Nephron (organoid): ENCODE results near the gene HAUS3.
"Not testable (repeated sequence)": the region's sequence is repeated elsewhere in the genome, so short reads cannot be mapped to it uniquely, and the experiment has no call there.

ENCODE experiments used
- H3K27ac Mint-ChIP-seq, 3 experiments: 2 replicates each; pipeline ENCODE4 v1.8.0; 2020; ENCODE audit warnings: mixed read lengths in 3 of 3, mild to moderate bottlenecking in 2 of 3, moderate library complexity in 1 of 3
- H3K27me3 Mint-ChIP-seq: 2 replicates; pipeline ENCODE4 v1.8.0; 2021; ENCODE audit warnings: low read depth, mild to moderate bottlenecking, moderate library complexity, mixed read lengths
- H3K36me3 Mint-ChIP-seq: 2 replicates; pipeline ENCODE4 v1.8.0; 2020; ENCODE audit warnings: low read depth, mixed read lengths
- H3K4me1 Mint-ChIP-seq: 2 replicates; pipeline ENCODE4 v1.8.0; 2020; ENCODE audit warnings: mixed read lengths
- H3K4me3 Mint-ChIP-seq, 3 experiments: 2 replicates each; pipeline ENCODE4 v1.8.0; 2020; ENCODE audit warnings: mild to moderate bottlenecking in 3 of 3, mixed read lengths in 3 of 3, moderate library complexity in 2 of 3
- H3K9me3 Mint-ChIP-seq: 2 replicates; pipeline ENCODE4 v1.8.0; 2020; ENCODE audit warnings: mixed read lengths
- CTCF ChIP-seq, 3 experiments: fragments of 200-600 bp; sonication (generic); IDR thresholded peaks; one replicate each; pipeline ENCODE4 v1.5.0; 2021; ENCODE audit warnings: antibody characterized with exemption in 3 of 3; ENCODE audit not compliant: unreplicated experiment in 3 of 3

Gene HAUS3

GRCh38 chr4:2219233-2219760 lies 22.6 kb downstream of the HAUS3 start:
- Mint-ChIP-seq H3K36me3 (no peaks in the 10 kb centered on the region), H3K4me1 (peaks cover 5% of the 10 kb centered on the region), H3K27me3 (no peaks in the 10 kb centered on the region), H3K9me3 (no peaks in the 10 kb centered on the region), H3K4me3 (no peak overlapping the region), H3K27ac (no peak overlapping the region)
- no peak for TF ChIP-seq CTCF (IDR thresholded peaks at IDR 0.05; ENCODE audit: unreplicated experiment in 3 of 3)

DNA sequence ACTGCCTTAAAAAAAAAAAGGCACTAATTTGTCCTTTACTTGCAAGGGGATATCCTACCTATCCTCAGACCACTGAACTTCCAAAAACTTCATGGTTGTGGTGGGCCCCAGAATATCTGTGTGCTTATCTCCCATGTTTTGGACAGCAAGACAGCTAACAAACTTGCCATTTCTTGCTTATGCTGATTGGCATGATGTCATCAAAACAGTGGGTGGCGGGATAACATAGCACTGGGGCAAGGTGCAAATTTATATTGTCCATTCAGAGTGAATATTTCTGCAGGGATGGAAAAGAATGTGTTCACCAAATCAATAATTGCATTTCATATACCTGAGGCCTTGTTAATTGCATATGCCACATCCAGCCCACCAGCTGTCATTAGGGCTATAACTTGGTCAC lies 23.5 kb downstream of the HAUS3 start:
- Mint-ChIP-seq H3K27ac (no peak overlapping the region), H3K4me1 (peaks cover 5% of the 10 kb centered on the region), H3K27me3 (no peaks in the 10 kb centered on the region), H3K36me3 (no peaks in the 10 kb centered on the region), H3K9me3 (no peaks in the 10 kb centered on the region), H3K4me3 (no peak overlapping the region)
- TF ChIP-seq CTCF (IDR thresholded peaks at IDR 0.05; ENCODE audit: unreplicated experiment in 3 of 3): no peak

GRCh38 chr4:2217726-2218125 lies 24.2 kb downstream of the HAUS3 start:
- no peaks in the 10 kb centered on the region for H3K36me3 Mint-ChIP-seq
- H3K27ac Mint-ChIP-seq: no peak overlapping the region
- H3K4me3 Mint-ChIP-seq: no peak overlapping the region
- TF ChIP-seq CTCF (IDR thresholded peaks at IDR 0.05; ENCODE audit: unreplicated experiment in 3 of 3): no peak
- no peaks in the 10 kb centered on the region for H3K27me3 Mint-ChIP-seq
- no peaks in the 10 kb centered on the region for H3K9me3 Mint-ChIP-seq
- H3K4me1 Mint-ChIP-seq: peaks cover 3% of the 10 kb centered on the region

DNA sequence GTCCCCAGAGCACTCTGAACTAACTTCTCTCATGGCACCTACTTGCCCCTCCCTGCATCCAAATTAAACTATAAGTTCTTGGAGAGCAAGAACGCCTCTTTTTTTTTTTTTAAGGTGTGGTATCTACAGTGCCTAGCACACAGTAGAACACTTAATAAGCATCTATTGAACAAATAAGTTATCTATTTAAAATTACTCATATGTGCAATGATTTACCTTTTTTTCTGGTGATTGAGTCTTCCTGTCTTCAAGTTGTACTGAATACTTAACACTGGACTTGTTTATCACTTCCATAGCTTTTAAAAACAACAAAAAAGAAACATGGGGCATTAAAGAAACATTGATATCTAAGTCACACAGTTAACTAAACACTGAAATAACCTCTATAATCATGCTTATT lies 29.1 kb downstream of the HAUS3 start:
- H3K27me3 Mint-ChIP-seq: no peaks in the 10 kb centered on the region
- no peak for TF ChIP-seq CTCF (IDR thresholded peaks at IDR 0.05; ENCODE audit: unreplicated experiment in 3 of 3)
- no peaks in the 10 kb centered on the region for H3K4me1 Mint-ChIP-seq
- H3K36me3 Mint-ChIP-seq: no peaks in the 10 kb centered on the region
- no peak overlapping the region for H3K27ac Mint-ChIP-seq
- H3K9me3 Mint-ChIP-seq: no peaks in the 10 kb centered on the region
- no peak overlapping the region for H3K4me3 Mint-ChIP-seq

DNA sequence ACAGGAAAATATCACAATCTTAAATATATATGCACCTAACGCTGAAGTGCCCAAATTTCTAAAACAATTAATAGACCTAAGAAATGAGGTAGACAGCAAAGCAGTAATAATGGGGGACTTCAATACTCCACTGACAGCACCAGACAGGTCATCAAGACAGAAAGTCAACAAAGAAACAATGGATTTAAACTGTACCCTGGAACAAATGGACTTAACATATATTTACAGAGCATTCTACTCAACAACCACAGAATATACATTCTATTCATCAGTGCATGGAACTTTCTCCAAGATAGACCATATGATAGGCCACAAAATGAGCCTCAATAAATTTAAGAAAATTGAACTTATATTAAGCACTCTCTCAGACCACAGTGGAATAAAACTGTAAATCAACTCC lies 39.1 kb downstream of the HAUS3 start:
- H3K9me3 Mint-ChIP-seq, H3K4me3 Mint-ChIP-seq, H3K36me3 Mint-ChIP-seq, H3K27ac Mint-ChIP-seq, H3K27me3 Mint-ChIP-seq, H3K4me1 Mint-ChIP-seq: not testable (repeated sequence)

GRCh38 chr4:2194496-2194895 lies 47.4 kb downstream of the HAUS3 start:
- peaks cover 7% of the 10 kb centered on the region for H3K9me3 Mint-ChIP-seq
- no peak overlapping the region for H3K27ac Mint-ChIP-seq
- no peaks in the 10 kb centered on the region for H3K4me1 Mint-ChIP-seq
- peaks cover 4% of the 10 kb centered on the region for H3K36me3 Mint-ChIP-seq
- no peak overlapping the region for H3K4me3 Mint-ChIP-seq
- no peaks in the 10 kb centered on the region for H3K27me3 Mint-ChIP-seq
- TF ChIP-seq CTCF (IDR thresholded peaks at IDR 0.05; ENCODE audit: unreplicated experiment in 3 of 3): no peak
